HepG2 (cell line): ENCODE measurements around the gene CYTH1. TPM values are rescaled to one million over a fixed set of nuclear protein-coding genes. Genes with fewer than 3 reads are reported as not detected.

Source experiments
- ATAC-seq: fragments of 200-7000 bp; cut with Tn5 transposase; 3 replicates; pipeline ENCODE4 v1.9.1; 2020; ENCODE audit warnings: mild to moderate bottlenecking, moderate library complexity
- BruUV-seq: library from RNA; stranded (reverse); fragments of 400-500 nt; replicated peaks from 2 replicates; lab custom pipeline; 2021; lab: Mats Ljungman, UMichigan
- CTCF ChIA-PET: fragments of 300-600 bp; formaldehyde crosslinking; extraction: SDS; loops from one replicate; lab custom pipeline; 2021; ENCODE audit warnings: low total read pairs, inconsistent platforms, low intra/inter-chr PET ratio; lab: Yijun Ruan, JAX
- POLR2A ChIA-PET: fragments of 350-600 bp; sonication (Branson Sonifier 250); formaldehyde crosslinking; loops from one replicate; lab custom pipeline; 2020; ENCODE audit warnings: antibody characterized with exemption, inconsistent platforms; lab: Yijun Ruan, JAX
- DNase-seq: peaks from one replicate; pipeline ENCODE4 v3.0.0-alpha.2; 2015; ENCODE audit warnings: low spot score
- FAIRE-seq: peaks from 3 replicates; lab custom pipeline; 2011; peaks lifted over from hg19 to GRCh38; lab: Jason Lieb, UNC
- H2AFZ ChIP-seq: one replicate; pipeline ENCODE4 v1.6.1; 2011; ENCODE audit warnings: low read length, inconsistent platforms
- H3K27ac ChIP-seq: fragments of 300-600 bp; 3 replicates; pipeline ENCODE4 v1.8.0; 2011; ENCODE audit warnings: mixed run types, mild to moderate bottlenecking, mixed read lengths, low read length, inconsistent platforms; ENCODE audit not compliant: insufficient read depth; ENCODE audit errors: extremely low read length
- H3K27me3 ChIP-seq, 2 experiments: fragments of 200-600 bp in 1 of 2; 2 replicates in 1 of 2; 3 replicates in 1 of 2; pipeline versions ENCODE4 v1.6.0 to v1.8.0; 2011; ENCODE audit warnings: low read length in 2 of 2, mild to moderate bottlenecking in 2 of 2, moderate library complexity in 2 of 2, inconsistent platforms in 1 of 2; ENCODE audit not compliant: insufficient read depth in 2 of 2, control insufficient read depth in 1 of 2
- H3K36me3 ChIP-seq, 2 experiments: fragments of 200-600 bp in 1 of 2; replicated peaks in 1 of 2; 2 replicates in 1 of 2; 3 replicates in 1 of 2; pipeline versions ENCODE4 v1.5.1 to v1.8.0; 2011; ENCODE audit warnings: low read length in 2 of 2, inconsistent platforms in 1 of 2; ENCODE audit not compliant: insufficient read depth in 2 of 2, control insufficient read depth in 1 of 2
- H3K4me1 ChIP-seq: 2 replicates; pipeline ENCODE4 v1.5.1; 2012; ENCODE audit warnings: low read length, inconsistent platforms; ENCODE audit not compliant: insufficient read depth
- H3K4me2 ChIP-seq: 2 replicates; pipeline ENCODE4 v1.6.0; 2011; ENCODE audit warnings: low read depth, low read length, inconsistent platforms
- H3K4me3 ChIP-seq, 3 experiments: fragments of 200-600 bp in 1 of 3; sonication (generic), shearing (Covaris generic) in 1 of 3; replicated peaks in 1 of 3; 2 replicates each; pipeline ENCODE4 v1.5.1; 2011 to 2016; ENCODE audit warnings: low read length in 3 of 3, inconsistent platforms in 2 of 3, low read depth in 2 of 3, mild to moderate bottlenecking in 2 of 3, control low read depth in 1 of 3, mixed read lengths in 1 of 3; ENCODE audit not compliant: insufficient read depth in 1 of 3
- H3K79me2 ChIP-seq: one replicate; pipeline ENCODE4 v1.6.1; 2011; ENCODE audit warnings: low read length, inconsistent platforms; ENCODE audit not compliant: insufficient read depth
- H3K9ac ChIP-seq: 2 replicates; pipeline ENCODE4 v1.6.0; 2011; ENCODE audit warnings: mild to moderate bottlenecking, low read depth, low read length, inconsistent platforms; ENCODE audit not compliant: insufficient read depth
- H3K9me3 ChIP-seq: 2 replicates; pipeline ENCODE4 v1.5.1; 2012; ENCODE audit warnings: mild to moderate bottlenecking, low read length
- H4K20me1 ChIP-seq: 2 replicates; pipeline ENCODE4 v1.6.0; 2011; ENCODE audit warnings: inconsistent platforms, mild to moderate bottlenecking, low read length, moderate library complexity; ENCODE audit not compliant: insufficient read depth
- GPBP1L1 ChIP-seq: sonication (generic); formaldehyde crosslinking; IDR thresholded peaks from 2 replicates; pipeline ENCODE4 v1.5.0; 2020; ENCODE audit warnings: mild to moderate bottlenecking, missing genetic modification reagents
- HMG20B ChIP-seq: conservative IDR thresholded peaks from 2 replicates; pipeline ENCODE4 v1.6.1; 2016; ENCODE audit warnings: missing genetic modification reagents, missing compliant biosample characterization
- HNF1A ChIP-seq, 2 experiments: sonication (generic) in 1 of 2; formaldehyde crosslinking in 1 of 2; IDR thresholded peaks; 2 replicates each; pipeline versions ENCODE4 v1.4.0 to v1.6.1; 2016 to 2020; ENCODE audit warnings: borderline replicate concordance in 1 of 2, low read depth in 1 of 2, mild to moderate bottlenecking in 1 of 2, missing genetic modification reagents in 1 of 2
- KLF16 ChIP-seq, 2 experiments: sonication (generic) in 1 of 2; formaldehyde crosslinking in 1 of 2; IDR thresholded peaks; 2 replicates each; pipeline versions ENCODE4 v1.6.1 to v1.8.0; 2016 to 2023; ENCODE audit warnings: missing genetic modification reagents in 2 of 2, missing compliant biosample characterization in 1 of 2
- RBM39 ChIP-seq: fragments of 200-400 bp; formaldehyde crosslinking; IDR thresholded peaks from one replicate; pipeline ENCODE4 v1.6.1; 2018; ENCODE audit warnings: antibody characterized with exemption, mild to moderate bottlenecking, low read depth, low read length; ENCODE audit not compliant: poor library complexity, severe bottlenecking
- RELA ChIP-seq: sonication (generic); formaldehyde crosslinking; IDR thresholded peaks from 2 replicates; pipeline ENCODE4 v1.4.0; 2020; ENCODE audit warnings: missing genetic modification reagents
- RXRA ChIP-seq: sonication (generic); formaldehyde crosslinking; IDR thresholded peaks from 2 replicates; pipeline ENCODE4 v1.5.1; 2020; ENCODE audit warnings: missing genetic modification reagents
- SAP130 ChIP-seq: IDR thresholded peaks from 2 replicates; pipeline ENCODE4 v1.6.1; 2016; ENCODE audit warnings: low read depth
- TEAD3 ChIP-seq: optimal IDR thresholded peaks from 2 replicates; pipeline ENCODE3; 2016; ENCODE audit warnings: borderline replicate concordance
- TP53 ChIP-seq: sonication (generic); formaldehyde crosslinking; conservative IDR thresholded peaks from 2 replicates; pipeline ENCODE4 v1.4.0; 2020; ENCODE audit warnings: missing genetic modification reagents
- ZBTB20 ChIP-seq: sonication (generic); formaldehyde crosslinking; IDR thresholded peaks from 2 replicates; pipeline ENCODE4 v1.8.1; 2023; ENCODE audit warnings: missing genetic modification reagents, low read depth, mild to moderate bottlenecking, borderline replicate concordance
- ZFP36L1 ChIP-seq: sonication (generic); formaldehyde crosslinking; IDR thresholded peaks from 2 replicates; pipeline ENCODE4 v1.8.0; 2022; ENCODE audit warnings: mild to moderate bottlenecking, missing genetic modification reagents, moderate library complexity
- ZMYM2 ChIP-seq: sonication (generic); formaldehyde crosslinking; IDR thresholded peaks from 2 replicates; pipeline ENCODE4 v1.8.0; 2022; ENCODE audit warnings: mild to moderate bottlenecking, missing genetic modification reagents
- ZNF160 ChIP-seq: sonication (generic); formaldehyde crosslinking; IDR thresholded peaks from 2 replicates; pipeline ENCODE4 v1.8.0; 2022; ENCODE audit warnings: mild to moderate bottlenecking, inconsistent platforms, missing genetic modification reagents
- ZNF780A ChIP-seq: sonication (generic); formaldehyde crosslinking; IDR thresholded peaks from 2 replicates; pipeline ENCODE4 v1.8.0; 2022; ENCODE audit warnings: mild to moderate bottlenecking, missing genetic modification reagents, moderate library complexity
- ZNF788 ChIP-seq: sonication (generic); formaldehyde crosslinking; IDR thresholded peaks from 2 replicates; pipeline ENCODE4 v1.5.0; 2020; ENCODE audit warnings: mild to moderate bottlenecking, missing genetic modification reagents, borderline replicate concordance
- whole genome bisulfite sequencing: methylation state at CpG from one replicate; pipeline ENCODE4 v1.1.6; 2017; ENCODE audit warnings: low lambda C conversion rate; 5-methylcytosine and 5-hydroxymethylcytosine counted together
- in situ Hi-C: cut with HindIII; loops from 2 replicates; pipeline ENCODE4 v1.10.0; 2017; ENCODE audit warnings: low pct_unique_long_range_greater_than_20kb; ENCODE audit not compliant: extremely low pct_ligation_motif_present
- intact Hi-C: fragments of 100-400 bp; cut with micrococcal nuclease; formaldehyde crosslinking; loops from one replicate; pipeline ENCODE4 v1.10.0; 2022; ENCODE audit not compliant: unreplicated experiment
- polyA plus RNA-seq, 8 experiments: library from polyadenylated mRNA; depleted of rRNA in 3 of 8; stranded (reverse) in 7 of 8; unstranded in 1 of 8; fragments of >200 nt; fragmentation: Illumina TruSeq in 4 of 8; extraction: Trizol in 4 of 8; gene quantifications; 2 replicates each; pipeline versions ENCODE4 v1.2.1 to v1.2.3, GENCODE V29; 2011 to 2016; ENCODE audit warnings: low read depth in 4 of 8, missing spikeins in 1 of 8, mixed read lengths in 1 of 8; ENCODE audit not compliant: insufficient read depth in 1 of 8
- total RNA-seq, 5 experiments: library from RNA; depleted of rRNA; stranded (reverse); fragments of >200 nt; fragmentation: Illumina TruSeq; extraction: Trizol; gene quantifications; 2 replicates each; pipeline ENCODE4 v1.2.3, GENCODE V29; 2016; ENCODE audit warnings: low read depth in 1 of 5

The CYTH1 gene
- total and polyA plus RNA-seq, 2 of the 13 experiments (the other 11 are each of a cell fraction or from before 2014, with no cell fraction given): 20.1 to 48.9 TPM

- peak; percentile 4 for TF ChIP-seq TEAD3
Observed at GRCh38 chr17:78718575-78719208, 63.4 kb downstream of the CYTH1 start (continued).

GRCh38 chr17:78717431-78717980 lies 64.6 kb downstream of the CYTH1 start:
- peak overlapping the region; percentile 42 for H3K9ac ChIP-seq
- ChIA-PET CTCF (no interaction called here), POLR2A (interaction anchor here (0.7 to 1.4 kb wide), 8 partner anchors 9 to 309 kb away, joined by 3 to 7 read pairs (median 3); partner anchors contain the start of gene LGALS3BP)
- peaks cover 68% of the 10 kb centered on the region for H3K4me1 ChIP-seq
- H3K4me2 ChIP-seq: peak overlapping the region; percentile 89
- H3K27me3 ChIP-seq: no peaks in the 10 kb centered on the region
- peak; percentile 68 for ATAC-seq
- intact Hi-C loops: no loop called here
- WGBS: 9% methylated on average over 13 of the region's 14 CpGs
- H4K20me1 ChIP-seq: peaks cover 40% of the 10 kb centered on the region
- FAIRE-seq: no peak
- in situ Hi-C loops: no loop called here
- BruUV-seq: no TSS peak
- no peak overlapping the region for H2AFZ ChIP-seq
- H3K79me2 ChIP-seq: peaks cover 56% of the 10 kb centered on the region
- H3K4me3 ChIP-seq: peak overlapping the region; percentile 35 to 67 (median 63)
- H3K9me3 ChIP-seq: no peaks in the 10 kb centered on the region
- H3K36me3 ChIP-seq: no peaks in the 10 kb centered on the region
- peak; percentile 39 for DNase-seq
- peak overlapping the region; percentile 14 for H3K27ac ChIP-seq
- TF ChIP-seq KLF16 (CRISPR knock-in tag; IDR thresholded peaks at IDR 0.05): peak in 1 of 2 experiments; percentile 52; a peak in 1 of 4 replicates
- TF ChIP-seq GPBP1L1 (CRISPR knock-in tag): no peak
- TF ChIP-seq ZFP36L1: peak; percentile 49; the same call in 1 of the 2 replicates
- TF ChIP-seq RXRA (CRISPR knock-in tag): no peak
- 0 out of 2 replicates have a peak, but pooled peaks have one; percentile 9 for TF ChIP-seq HMG20B (CRISPR knock-in tag)
- TF ChIP-seq ZBTB20 (CRISPR knock-in tag): peak; percentile 13; the same call in 1 of the 2 replicates
- TF ChIP-seq SAP130 (CRISPR knock-in tag): no peak
- peak; percentile 19 for TF ChIP-seq RBM39
- TF ChIP-seq TP53 (CRISPR knock-in tag): no peak
- TF ChIP-seq TEAD3: peak; percentile 40
- no peak for TF ChIP-seq ZMYM2 (CRISPR knock-in tag)
- TF ChIP-seq ZNF788 (CRISPR knock-in tag): peak; percentile 9; the same call in 1 of the 2 replicates
- no peak for TF ChIP-seq RELA
- peak; percentile 67 for TF ChIP-seq HNF1A (IDR thresholded peaks at IDR 0.05; ENCODE audit: low read depth)
- 0 out of 2 replicates have a peak, but pooled peaks have one; percentile 23 for TF ChIP-seq HNF1A (CRISPR knock-in tag; IDR thresholded peaks at IDR 0.05; ENCODE audit: borderline replicate concordance)
- TF ChIP-seq ZNF160: no peak
- no peak for TF ChIP-seq ZNF780A
